NCI-H2227 treated with DMSO at 0.1 percent for 48 hours (cell line): ENCODE data around the gene BST1.

ENCODE experiments used
- DNase-seq: peaks from one replicate; lab custom pipeline; 2025; lab: John Stamatoyannopoulos, UW

BST1 gene

DNA sequence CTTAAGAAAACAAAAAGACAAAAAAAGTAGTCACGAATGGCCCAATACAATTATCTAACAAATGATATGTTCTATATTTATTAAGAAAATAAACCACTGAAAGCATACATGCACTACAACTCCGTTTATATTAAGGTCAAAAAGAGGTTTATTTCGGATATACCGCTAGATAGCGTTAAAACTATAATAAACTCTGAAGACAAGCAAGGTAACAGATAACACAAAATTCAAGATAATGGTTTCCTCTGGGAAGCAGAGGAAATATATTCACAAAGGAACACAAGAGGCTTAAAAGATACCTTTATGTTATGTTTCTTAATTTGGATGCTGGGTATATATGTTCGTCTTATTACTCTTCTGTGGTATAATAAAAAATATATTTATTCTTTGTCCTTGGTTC lies 26.0 kb upstream of the BST1 start:
- no peak for DNase-seq

- no peak for DNase-seq
Observed at GRCh38 chr4:15677507-15677988, 25.3 kb upstream of the BST1 start.

GRCh38 chr4:15681067-15681371 lies 21.8 kb upstream of the BST1 start:
- DNase-seq: no peak

GRCh38 chr4:15681372-15682241 lies 21.3 kb upstream of the BST1 start, which contains the start of gene FAM200B:
Gene FAM200B, plus strand, starts transcription at chr4:15681827. Its CDS starts 5,151 bp downstream, at chr4:15686978.
- DNase-seq: peak; percentile 94

- DNase-seq: no peak
Observed at GRCh38 chr4:15682242-15683142, 20.4 kb upstream of the BST1 start.

GRCh38 chr4:15683143-15683495 lies 19.7 kb upstream of the BST1 start:
- no peak for DNase-seq

GRCh38 chr4:15684498-15684897 lies 18.4 kb upstream of the BST1 start:
- no peak for DNase-seq

DNA sequence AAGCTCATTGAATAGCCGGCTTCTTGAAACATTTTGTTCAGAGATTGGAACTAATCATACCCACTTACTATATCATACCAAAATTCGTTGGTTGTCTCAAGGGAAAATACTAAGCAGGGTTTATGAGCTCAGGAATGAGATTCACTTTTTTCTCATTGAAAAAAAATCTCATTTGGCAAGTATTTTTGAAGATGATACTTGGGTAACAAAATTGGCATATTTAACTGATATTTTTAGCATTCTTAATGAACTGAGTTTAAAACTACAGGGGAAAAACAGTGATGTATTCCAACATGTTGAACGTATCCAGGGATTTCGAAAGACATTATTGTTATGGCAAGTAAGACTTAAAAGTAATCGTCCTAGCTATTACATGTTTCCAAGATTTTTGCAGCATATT lies 14.8 kb upstream of the BST1 start:
- no peak for DNase-seq

DNA sequence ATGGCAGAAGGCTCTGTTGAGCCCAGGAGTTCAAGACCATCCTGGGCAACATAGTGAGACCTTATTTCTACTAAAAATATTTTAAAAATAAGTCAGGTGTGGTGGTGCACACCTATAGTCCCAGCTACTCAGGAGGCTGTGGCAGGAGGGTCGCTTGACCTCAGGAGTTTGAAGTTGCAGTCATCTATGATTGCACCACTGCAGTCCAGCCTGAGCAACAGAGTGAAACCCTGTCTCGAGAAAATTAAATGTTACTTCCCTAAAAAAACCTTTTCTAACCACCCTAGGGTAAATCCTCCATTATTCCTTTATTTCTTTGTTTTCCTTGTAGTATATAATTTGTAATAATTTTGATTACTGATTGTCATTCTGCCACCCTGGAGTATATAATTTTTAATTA lies 13.3 kb upstream of the BST1 start:
- DNase-seq: no peak

DNA sequence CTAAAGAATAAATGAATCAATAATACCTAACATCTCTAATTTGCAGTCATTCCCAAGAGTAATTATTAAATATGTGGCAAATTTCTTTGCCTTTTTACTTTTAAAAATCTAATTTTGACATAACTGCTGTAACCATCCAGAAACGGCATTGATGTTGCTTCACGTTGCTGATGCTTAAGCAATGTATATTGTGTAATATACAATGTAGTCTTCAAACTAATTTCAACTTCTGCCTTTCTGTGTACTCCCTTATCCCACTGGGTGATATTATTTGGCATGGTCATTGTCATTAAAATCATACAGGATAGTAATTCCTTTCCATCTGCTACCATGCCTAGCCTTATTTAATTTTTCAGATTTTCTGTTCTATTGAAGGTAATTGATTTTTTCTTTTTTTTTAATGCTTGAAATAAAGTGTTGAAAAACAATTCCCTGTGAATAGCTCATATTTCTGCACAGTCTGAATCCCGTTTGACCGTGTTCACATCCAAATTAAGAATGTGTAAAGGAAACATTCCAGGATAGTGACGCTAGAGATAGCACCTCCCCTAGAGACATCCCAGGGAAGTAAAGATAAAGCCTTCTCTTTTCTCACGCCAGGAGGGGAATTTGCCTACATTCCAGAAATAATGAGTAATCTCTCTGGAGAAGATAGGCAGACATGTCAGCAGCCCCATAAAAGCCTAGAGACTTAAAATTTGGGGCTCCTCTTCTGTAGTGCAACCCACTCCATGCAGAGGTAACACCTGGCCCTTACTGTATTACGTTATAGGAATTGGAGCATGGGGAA lies 12.7 kb upstream of the BST1 start:
- no peak for DNase-seq

- DNase-seq: no peak
Observed at GRCh38 chr4:15691346-15692135, 11.3 kb upstream of the BST1 start.

DNA sequence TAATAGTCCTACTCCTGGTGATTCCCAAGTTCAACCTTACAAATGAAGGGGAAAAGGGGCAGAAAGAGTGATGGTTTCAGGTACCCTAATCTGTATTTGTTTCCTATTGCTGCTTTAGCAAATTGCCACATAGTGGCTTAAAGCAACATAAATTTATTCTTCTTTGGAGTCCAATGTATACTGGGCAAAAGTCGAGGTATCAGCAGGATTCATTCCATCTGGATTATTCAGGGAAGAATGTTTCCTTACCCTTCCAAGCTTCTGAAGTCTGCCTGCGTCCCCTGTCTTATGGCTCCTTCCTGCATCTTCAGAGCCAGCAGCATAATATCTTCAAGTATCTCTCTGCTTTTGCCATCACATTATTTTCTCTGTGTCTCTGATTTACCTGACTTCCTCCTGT lies 10.3 kb upstream of the BST1 start:
- no peak for DNase-seq

- DNase-seq: no peak
Observed at GRCh38 chr4:15694431-15694830, 8.4 kb upstream of the BST1 start.

- no peak for DNase-seq
Observed at GRCh38 chr4:15695240-15695699, 7.6 kb upstream of the BST1 start.

DNA sequence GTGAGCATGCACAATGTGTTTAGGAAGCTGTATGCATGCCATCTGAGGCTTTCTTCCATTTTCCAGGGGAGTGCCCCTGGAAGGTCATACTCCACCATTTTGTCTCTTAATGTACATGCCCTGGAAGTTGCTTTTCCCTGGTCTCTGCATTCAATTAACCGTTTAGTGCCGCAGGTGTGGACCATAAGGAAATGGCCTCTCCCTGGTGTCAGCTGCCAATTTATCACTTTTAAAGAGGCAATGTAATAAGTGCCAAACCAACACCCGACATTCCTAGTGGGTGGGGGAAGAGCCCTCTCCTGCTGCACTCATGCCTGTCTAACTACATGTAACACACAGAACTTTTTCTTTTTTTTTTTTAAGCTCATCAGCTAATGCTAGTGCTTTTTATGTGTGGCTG lies 7.1 kb upstream of the BST1 start:
- DNase-seq: no peak

DNA sequence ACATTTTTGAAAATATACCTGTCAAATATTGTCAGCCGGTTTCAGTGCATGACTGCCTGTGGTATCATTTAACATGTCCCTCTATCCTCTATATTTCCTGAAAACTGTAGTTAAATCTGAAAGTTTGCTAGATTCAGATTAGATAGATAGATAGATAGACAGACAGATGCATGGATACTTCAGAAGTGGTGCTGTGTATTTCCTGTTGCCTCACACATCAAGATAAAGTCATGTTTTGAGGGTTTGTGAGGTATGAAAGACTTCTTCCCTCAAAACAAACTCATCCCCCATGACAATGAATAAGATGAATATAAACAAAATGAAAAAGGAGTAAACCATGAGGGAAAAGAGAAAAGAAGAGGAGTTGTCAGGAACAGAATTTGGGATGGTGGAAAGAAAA lies 6.0 kb upstream of the BST1 start:
- no peak for DNase-seq

DNA sequence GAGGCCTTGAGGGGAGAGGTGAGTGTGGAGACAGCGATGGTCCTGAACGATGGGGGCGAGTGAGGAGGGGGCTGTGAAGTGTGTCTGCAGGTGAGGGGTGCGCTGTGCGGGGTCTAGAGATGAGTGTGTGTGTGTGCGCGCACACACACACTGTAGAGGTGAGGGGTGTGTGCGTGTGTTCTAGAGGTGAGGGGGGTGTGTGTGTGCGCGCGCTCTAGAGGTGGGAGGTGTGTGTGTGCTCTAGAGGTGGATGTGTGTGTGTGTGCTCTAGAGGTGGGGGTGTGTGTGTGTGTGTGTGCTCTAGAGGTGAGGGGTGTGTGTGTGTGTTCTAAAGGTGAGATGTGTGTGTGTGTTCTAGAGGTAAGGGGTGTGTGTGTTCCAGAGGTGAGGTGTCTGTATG lies 574 bp downstream of the BST1 start:
- no peak for DNase-seq

- no peak for DNase-seq
Observed at GRCh38 chr4:15704129-15704528, 1.3 kb downstream of the BST1 start.

DNA sequence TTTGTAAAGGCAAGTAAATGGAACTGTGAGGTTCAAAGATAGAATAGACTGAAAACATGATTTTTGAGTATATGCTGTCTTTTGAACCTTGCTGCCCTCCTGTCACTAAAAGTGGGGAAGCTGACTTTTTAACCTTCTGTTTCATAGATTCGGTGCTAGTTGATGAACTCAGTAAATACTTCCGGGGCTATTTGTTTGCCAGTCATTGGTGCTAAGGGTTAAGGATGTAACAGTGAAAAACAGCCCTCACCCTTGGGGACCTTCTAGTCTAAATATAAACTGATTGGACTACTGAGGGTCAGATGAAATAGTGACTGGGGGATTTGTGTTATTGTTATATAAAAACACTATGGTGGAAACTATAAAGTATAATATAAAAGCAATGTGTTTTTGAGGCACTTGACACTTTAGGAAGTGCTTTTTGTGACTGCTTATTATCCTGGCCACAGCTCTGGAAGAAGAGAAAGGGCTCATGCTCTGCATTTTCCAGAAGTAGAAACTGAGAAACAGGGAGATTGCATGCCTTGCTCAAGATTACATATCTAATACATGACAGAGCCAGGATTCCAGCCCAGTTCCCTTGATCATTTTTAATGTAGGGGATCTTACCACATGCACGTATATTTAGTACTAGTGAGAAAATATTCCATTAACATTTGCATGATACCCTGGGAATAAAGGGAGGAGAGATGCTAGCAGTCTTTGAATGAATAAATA lies 3.9 kb downstream of the BST1 start:
- no peak for DNase-seq

GRCh38 chr4:15707363-15707715 lies 4.5 kb downstream of the BST1 start:
- DNase-seq: no peak

- no peak for DNase-seq
Observed at GRCh38 chr4:15711762-15712161, 8.9 kb downstream of the BST1 start.
